Measurements from ENCODE around the gene PRKCE. TPM values are rescaled to one million over a fixed set of nuclear protein-coding genes. Genes with fewer than 3 reads are reported as not detected.

The PRKCE gene
- total and polyA plus RNA-seq, 2 donors (not counting 3 experiments of a cell fraction or from before 2014, with no cell fraction given) = 27.9 to 33.9 TPM

DNA sequence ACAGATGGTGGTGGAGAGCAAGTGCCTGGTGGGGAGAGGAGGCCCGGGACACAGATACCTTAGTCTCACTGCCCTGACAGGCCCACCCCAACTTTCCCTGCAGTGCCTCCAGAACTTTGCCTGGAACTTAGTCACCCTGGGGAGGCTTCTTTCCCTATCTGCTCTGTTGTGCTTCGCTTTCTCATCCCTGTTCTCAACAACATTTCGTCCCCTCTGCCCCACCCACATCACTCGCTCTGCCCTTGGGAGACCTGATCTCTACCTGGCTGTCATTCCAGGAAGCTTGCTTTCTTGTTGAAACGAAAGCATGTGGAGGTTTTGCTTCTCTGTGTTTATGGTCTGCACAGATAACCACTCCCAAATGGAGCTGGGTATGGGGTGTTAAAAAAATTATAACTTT, 93.8 kb downstream of the PRKCE start:
- BruUV-seq (replicated peaks) = no TSS peak
- intact Hi-C loops (cut with micrococcal nuclease) = no loop called here
- Histone ChIP-seq H3K79me2 (ENCODE audit: control insufficient read depth, insufficient read depth, low read length) (no peaks in the 10 kb centered on the region), H3K9ac (replicated peaks; ENCODE audit: extremely low read depth, insufficient read depth, low read length) (no peak overlapping the region), H2AFZ (ENCODE audit: low read depth, low read length) (no peak overlapping the region), H3K4me3 (replicated peaks in 1 of 3; ENCODE audit: insufficient read depth in 1 of 3, low read depth in 1 of 3, low read length in 3 of 3) (no peak overlapping the region), H3K27me3 (ENCODE audit: control insufficient read depth in 2 of 2, insufficient read depth in 2 of 2, low read length in 2 of 2) (no peaks in the 10 kb centered on the region), H3K9me1 (replicated peaks; ENCODE audit: control insufficient read depth, extremely low read depth, insufficient read depth, low read length) (no peaks in the 10 kb centered on the region), H3K36me3 (ENCODE audit: control insufficient read depth in 2 of 2, extremely low read depth in 1 of 2, insufficient read depth in 2 of 2, low read length in 2 of 2) (no peaks in the 10 kb centered on the region), H4K20me1 (replicated peaks; ENCODE audit: control insufficient read depth, extremely low read depth, insufficient read depth, low read length) (no peaks in the 10 kb centered on the region), H3K4me1 (ENCODE audit: control insufficient read depth, extremely low read depth, insufficient read depth, low read length) (peaks cover 6% of the 10 kb centered on the region), H3K9me3 (replicated peaks; ENCODE audit: control insufficient read depth, insufficient read depth, low read length) (peaks cover 2% of the 10 kb centered on the region), H3K4me2 (ENCODE audit: insufficient read depth, low read length) (no peak overlapping the region), H3K27ac (ENCODE audit: insufficient read depth, low read depth, low read length) (no peak overlapping the region)
- dilution Hi-C loops (cut with MboI; ENCODE audit: extremely low pct_ligation_motif_present, low sequenced_read_pairs) = no loop called here
- TF ChIP-seq, protein P1, sequence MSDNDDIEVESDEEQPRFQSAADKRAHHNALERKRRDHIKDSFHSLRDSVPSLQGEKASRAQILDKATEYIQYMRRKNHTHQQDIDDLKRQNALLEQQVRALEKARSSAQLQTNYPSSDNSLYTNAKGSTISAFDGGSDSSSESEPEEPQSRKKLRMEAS (IDR thresholded peaks at IDR 0.05; ENCODE audit: insufficient read depth, insufficient read length) = no peak
- TF ChIP-seq JUN (IDR thresholded peaks at IDR 0.05; ENCODE audit: borderline replicate concordance, insufficient read depth, insufficient read length, low read depth) (no peak), POLR2A (IDR thresholded peaks at IDR 0.05; ENCODE audit: low read depth, low read length) (no peak), POLR2AphosphoS5 (IDR thresholded peaks at IDR 0.05; ENCODE audit: insufficient read depth, low read depth, low read length) (no peak), GATA2 (IDR thresholded peaks at IDR 0.05; ENCODE audit: insufficient read depth, insufficient read length, low read depth, low read length) (no peak), FOS (IDR thresholded peaks at IDR 0.05; ENCODE audit: borderline replicate concordance, insufficient read depth, low read length) (no peak), EZH2 (IDR thresholded peaks at IDR 0.05; ENCODE audit: borderline replicate concordance, low read depth, low read length, severe bottlenecking) (no peak), MYC (IDR thresholded peaks at IDR 0.05; ENCODE audit: low read depth, low read length) (no peak)
- TF ChIP-seq, protein P2, sequence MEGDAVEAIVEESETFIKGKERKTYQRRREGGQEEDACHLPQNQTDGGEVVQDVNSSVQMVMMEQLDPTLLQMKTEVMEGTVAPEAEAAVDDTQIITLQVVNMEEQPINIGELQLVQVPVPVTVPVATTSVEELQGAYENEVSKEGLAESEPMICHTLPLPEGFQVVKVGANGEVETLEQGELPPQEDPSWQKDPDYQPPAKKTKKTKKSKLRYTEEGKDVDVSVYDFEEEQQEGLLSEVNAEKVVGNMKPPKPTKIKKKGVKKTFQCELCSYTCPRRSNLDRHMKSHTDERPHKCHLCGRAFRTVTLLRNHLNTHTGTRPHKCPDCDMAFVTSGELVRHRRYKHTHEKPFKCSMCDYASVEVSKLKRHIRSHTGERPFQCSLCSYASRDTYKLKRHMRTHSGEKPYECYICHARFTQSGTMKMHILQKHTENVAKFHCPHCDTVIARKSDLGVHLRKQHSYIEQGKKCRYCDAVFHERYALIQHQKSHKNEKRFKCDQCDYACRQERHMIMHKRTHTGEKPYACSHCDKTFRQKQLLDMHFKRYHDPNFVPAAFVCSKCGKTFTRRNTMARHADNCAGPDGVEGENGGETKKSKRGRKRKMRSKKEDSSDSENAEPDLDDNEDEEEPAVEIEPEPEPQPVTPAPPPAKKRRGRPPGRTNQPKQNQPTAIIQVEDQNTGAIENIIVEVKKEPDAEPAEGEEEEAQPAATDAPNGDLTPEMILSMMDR (IDR thresholded peaks at IDR 0.05; ENCODE audit: extremely low read depth in 1 of 2, insufficient read depth in 1 of 2, low read depth in 1 of 2, low read length in 2 of 2) = no peak
- DNase-seq (ENCODE audit: low read depth, low spot score) = no peak
- ChIA-PET CTCF (no interaction called here), POLR2A (no interaction called here)
- no peak for FAIRE-seq
